Kidney capillary endothelial cell (primary cell): ENCODE measurements around the gene SV2C.
"Not testable (repeated sequence)": the region's sequence is repeated elsewhere in the genome, so short reads cannot be mapped to it uniquely, and the experiment has no call there.

Experiments used
- DNase-seq: peaks from one replicate; pipeline ENCODE4 v3.0.0-alpha.2; 2018; ENCODE audit warnings: low spot score

Gene SV2C

GRCh38 chr5:76341651-76342334 is 258.6 kb downstream of the SV2C start:
- no peak for DNase-seq

DNA sequence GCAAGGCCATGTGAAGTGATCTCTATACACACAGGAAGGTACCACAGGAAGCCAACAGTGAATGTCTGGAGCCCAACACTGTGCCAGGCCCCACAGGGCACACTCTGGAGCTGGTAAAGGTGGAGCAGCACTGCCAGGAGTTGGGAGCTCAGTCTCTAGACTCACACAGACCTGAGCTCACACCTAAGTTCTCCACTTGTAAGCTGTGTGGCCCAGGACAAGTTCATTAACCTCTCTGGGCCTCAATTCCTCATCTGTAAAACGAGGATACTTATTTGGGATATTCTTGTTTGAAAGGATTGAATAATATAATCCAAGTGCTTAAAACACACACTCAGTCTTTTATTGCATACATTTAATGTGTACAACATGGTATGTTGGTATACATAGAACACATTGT is 259.3 kb downstream of the SV2C start:
- no peak for DNase-seq

GRCh38 chr5:76345582-76345981 is 262.4 kb downstream of the SV2C start:
- DNase-seq, result no peak

DNA sequence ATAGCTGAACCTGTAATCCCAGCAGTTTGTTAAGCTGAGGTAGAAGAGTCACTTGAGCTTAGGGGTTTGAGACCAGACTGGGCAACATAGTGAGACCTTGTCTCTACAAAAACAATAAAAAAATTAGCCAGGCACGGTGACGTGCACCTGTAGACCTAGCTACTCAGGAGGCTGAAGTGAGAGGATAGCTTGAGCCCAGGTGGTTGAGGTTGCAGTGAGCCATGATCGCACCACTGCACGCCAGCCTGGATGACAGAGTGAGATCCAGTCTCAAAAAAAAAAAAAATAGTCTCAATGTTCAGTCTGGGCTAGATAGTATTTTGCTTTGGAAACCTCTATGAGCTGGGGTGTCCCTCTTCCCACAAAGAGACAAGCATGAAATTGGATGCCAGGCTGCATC is 268.0 kb downstream of the SV2C start:
- DNase-seq, result no peak

DNA sequence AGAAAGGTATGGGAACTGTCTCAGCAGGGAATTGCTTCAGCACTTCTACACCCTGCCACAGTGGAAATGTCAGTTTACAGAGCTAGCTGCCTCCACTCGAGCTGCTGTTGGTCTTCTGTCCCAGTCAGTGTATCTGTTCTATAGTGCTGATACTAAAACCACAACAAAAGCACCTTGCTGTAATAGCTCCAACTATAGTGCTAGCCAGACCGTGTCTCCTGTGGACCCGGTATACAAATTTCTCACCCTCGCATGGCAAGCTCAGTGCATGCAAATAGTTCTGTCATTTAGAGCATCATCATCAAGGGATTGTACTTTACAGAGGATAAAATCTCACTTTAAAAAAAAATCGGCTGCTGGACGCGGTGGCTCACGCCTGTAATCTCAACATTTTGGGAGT is 268.4 kb downstream of the SV2C start:
- DNase-seq, result no peak

- no peak for DNase-seq
These were observed 273.7 kb downstream of the SV2C start for GRCh38 chr5:76356887-76357286.

- no peak for DNase-seq
These were observed 280.4 kb downstream of the SV2C start for GRCh38 chr5:76363352-76364225.

DNA sequence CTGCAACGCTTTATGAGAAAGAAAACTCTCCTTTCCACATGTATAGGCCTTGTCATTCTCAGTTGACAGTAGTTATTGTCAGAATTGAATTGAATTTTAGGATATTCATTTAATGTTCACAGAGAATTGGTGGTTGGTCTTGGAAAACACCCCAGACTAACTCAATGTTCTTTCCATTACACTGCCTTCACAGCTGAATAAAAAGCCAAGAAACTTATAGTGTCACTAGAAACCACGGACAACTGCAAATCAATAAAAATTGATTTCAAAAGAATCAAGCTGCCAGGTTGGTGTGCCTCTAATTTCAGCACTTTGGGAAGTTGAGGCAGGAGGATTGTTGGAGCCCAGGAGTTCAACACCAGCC is 281.0 kb downstream of the SV2C start:
- no peak for DNase-seq

GRCh38 chr5:76365561-76365960 is 282.4 kb downstream of the SV2C start:
- no peak for DNase-seq

DNA sequence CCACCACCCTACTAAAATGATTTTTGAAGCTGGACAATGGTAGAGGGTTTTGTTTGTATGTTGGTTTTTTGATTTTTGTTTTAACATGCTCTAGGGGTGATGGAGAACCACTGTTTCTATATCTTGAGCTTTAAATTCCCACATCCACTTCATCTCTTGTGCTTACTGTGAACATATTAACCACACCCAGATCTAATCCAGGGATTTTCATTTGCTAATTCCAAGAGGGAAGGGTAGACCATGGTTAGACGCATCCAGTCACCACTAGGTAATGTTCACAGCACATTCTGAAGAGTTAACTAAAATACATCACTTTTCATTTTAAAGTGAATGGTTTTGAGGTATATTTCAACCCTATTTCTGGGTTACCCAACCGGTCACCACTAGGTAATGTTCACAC is 283.4 kb downstream of the SV2C start:
- DNase-seq, result no peak

DNA sequence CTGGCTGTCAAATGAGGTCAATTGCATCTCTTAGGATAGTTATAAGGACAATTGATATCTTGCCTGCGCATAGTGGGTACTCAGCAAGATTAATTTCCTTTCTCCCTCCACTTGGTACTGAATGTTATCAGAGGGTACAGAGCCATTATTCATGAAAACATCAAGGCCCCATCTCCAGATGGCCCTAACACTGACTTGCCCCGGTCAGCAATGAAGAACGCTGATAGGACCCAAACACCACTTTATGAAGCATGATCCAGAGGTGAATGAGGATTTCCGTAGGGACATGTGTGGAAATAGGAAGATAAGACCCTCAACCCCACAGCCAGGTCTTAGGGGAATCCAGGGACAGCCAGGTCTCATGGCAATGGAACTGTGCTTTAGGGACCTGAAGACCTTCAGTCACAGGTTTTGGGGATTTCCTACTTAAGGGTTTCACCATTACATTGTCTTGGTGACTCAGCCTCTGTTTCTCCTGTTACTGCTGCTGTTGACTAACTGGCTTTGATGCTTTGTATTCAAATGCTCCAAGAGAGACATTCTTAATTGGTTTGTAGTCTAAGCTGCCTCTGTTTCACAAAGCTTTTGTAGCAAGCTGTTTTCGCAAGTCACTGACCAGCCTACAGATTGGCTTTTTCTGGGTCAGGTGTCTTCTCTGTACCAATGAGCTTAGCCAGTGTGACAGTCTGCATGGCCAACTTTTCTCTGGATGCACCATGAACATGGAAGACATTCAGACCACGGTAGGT is 284.6 kb downstream of the SV2C start:
- peak; percentile 39 for DNase-seq

GRCh38 chr5:76368941-76369340 is 285.8 kb downstream of the SV2C start:
- DNase-seq, result no peak

- DNase-seq, result not testable (repeated sequence)
These were observed 286.5 kb downstream of the SV2C start for GRCh38 chr5:76369668-76370067.

GRCh38 chr5:76371960-76372322 is 288.8 kb downstream of the SV2C start:
- no peak for DNase-seq

DNA sequence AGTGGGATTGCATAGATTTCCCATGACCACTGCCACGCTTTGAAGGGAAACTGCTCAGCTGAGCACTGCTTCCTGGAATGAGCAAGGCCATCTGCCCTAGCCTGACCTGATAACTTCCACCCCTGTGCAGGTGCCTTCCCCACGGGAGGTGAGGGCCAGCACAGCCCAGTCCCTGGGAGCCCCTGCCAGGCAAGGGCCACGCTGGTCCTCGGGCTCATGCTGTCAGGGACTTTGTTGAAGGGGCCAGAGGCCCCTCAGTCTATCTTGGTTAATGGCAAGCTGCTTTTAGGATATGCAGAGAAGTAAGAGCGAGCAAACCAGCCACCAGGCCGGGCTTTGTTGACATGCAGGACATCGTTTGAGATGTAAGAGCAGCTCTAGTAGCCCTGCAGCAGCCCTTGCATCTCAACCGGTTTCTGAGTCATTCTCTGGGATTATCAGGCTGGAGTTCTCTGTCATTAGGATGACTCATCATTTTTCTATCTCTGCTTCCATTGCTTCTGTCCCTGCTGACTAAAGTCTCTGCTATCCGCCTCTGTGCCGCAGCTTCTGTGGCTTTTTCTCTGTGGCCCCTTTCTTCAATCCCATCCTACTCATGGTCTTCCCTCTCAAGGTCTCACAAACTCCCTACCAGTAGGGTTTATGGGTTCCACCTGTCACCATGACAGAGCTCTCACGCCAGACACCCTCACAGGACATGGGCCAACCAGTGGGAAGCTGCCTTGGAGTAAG is 289.3 kb downstream of the SV2C start:
- DNase-seq, result peak; percentile 87

DNA sequence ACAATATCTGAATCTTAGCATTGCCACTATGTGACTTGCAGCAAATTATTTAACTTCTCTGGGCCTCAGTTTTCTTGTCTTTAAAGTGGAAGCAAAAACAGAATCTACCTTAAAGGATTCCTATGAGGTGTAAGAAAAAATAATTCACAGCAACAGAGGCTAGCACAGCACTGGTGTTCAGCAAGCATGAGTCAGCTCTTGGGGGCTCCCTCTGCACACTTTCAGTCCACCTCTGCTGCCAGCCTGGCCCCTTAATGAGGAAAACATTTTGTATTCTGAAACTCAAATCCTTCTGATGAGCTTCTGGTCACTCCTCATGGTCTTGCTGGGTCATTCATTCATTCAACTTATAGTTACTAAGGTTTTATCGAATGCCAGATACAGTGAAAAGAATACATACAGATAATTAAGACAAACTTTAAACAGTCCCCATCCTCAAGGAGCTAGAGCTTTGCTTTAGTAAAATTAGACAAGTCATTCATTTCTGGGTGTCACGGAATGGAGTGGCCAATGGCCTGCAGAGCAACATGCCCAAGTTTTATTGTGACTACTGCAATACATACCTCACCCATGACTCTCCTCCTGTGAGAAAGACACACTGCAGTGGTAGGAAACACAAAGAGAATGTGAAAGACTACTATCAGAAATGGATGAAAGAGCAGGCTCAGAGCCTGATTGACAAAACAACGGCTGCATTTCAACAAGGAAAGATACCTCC is 293.1 kb downstream of the SV2C start:
- no peak for DNase-seq

DNA sequence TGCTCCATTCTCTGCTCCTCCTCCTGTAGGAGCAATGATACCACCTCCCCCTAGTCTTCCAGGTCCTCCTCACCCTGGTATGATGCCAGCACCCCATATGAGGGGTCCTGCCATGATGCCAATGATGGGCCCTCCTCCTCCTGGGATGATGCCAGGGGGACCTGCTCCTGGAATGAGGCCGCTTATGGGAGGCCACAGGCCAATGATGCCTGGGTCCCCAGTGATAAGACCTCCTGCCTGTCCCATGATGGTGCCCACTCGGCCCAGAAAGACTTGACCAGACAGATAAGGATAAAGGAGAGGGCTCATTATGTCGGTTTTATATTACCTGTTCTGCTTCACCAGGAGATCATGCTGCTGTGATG is 293.7 kb downstream of the SV2C start:
- no peak for DNase-seq

- no peak for DNase-seq
These were observed 295.2 kb downstream of the SV2C start for GRCh38 chr5:76378355-76378754.

GRCh38 chr5:76379316-76379715 is 296.1 kb downstream of the SV2C start:
- peak; percentile 9 for DNase-seq

GRCh38 chr5:76379855-76380254 is 296.7 kb downstream of the SV2C start:
- DNase-seq, result no peak

DNA sequence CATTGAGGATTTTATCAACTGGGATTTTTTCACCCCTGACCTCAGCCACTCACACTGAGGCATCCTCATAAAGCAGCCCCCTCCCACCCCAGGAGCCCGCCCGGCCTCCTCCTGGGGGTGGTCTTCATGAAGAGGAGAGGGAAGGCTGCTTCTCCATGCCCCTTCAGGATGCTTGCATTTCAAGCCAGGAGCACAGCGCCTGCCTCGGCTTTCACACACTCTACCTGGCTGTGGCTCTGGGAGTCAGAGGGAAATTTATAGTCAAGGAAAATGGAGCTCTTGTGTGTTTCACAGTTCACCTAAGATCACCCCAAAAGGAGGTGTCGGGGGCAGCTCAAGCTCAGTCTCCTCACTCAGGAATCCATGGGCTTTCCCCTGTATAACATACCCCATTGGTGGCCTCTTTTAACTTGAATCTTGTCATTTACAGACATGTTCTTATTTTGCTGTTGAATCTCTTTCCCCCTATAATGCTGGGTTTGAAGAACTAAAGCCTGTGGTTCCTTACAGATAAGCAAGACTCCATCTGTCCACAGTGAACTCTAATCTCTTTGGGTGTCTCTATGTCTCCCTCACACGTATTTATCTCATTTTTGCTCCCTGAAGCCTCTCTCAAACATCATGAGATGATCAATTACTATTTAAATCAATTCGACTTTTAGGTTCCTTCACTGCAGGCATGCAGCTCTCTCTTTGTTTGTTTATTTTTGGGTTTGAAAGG is 297.3 kb downstream of the SV2C start:
- no peak for DNase-seq
